Epithelial cell of esophagus (primary cell): ENCODE measurements around the gene SRGAP1.

Experiments used
- DNase-seq: peaks from one replicate; pipeline ENCODE4 v3.0.0; 2010; ENCODE audit warnings: low read depth
- H3K4me3 ChIP-seq: 2 replicates; pipeline ENCODE4 v1.5.1; 2011; ENCODE audit warnings: mild to moderate bottlenecking, low read length, control low read depth
- CTCF ChIP-seq: IDR thresholded peaks from 2 replicates; pipeline ENCODE4 v1.5.1; 2011; ENCODE audit warnings: low read depth, mild to moderate bottlenecking, low read length, control low read depth, inconsistent platforms; ENCODE audit not compliant: insufficient read depth; ENCODE audit errors: missing control alignments

Gene SRGAP1

GRCh38 chr12:63985945-63986344 lies 141.4 kb downstream of the SRGAP1 start:
- H3K4me3 ChIP-seq = no peak overlapping the region
- no peak for TF ChIP-seq CTCF
- DNase-seq = no peak

GRCh38 chr12:63989301-63989845 lies 144.9 kb downstream of the SRGAP1 start:
- no peak for TF ChIP-seq CTCF
- DNase-seq = no peak
- H3K4me3 ChIP-seq = no peak overlapping the region

GRCh38 chr12:63990828-63991547 lies 146.5 kb downstream of the SRGAP1 start:
- no peak for TF ChIP-seq CTCF
- no peak for DNase-seq
- no peak overlapping the region for H3K4me3 ChIP-seq

- no peak overlapping the region for H3K4me3 ChIP-seq
- DNase-seq = no peak
- no peak for TF ChIP-seq CTCF
Measured at GRCh38 chr12:63994704-63995103, 150.2 kb downstream of the SRGAP1 start.

- no peak overlapping the region for H3K4me3 ChIP-seq
- DNase-seq = peak; percentile 44
Measured at GRCh38 chr12:63995512-63995911, 151.0 kb downstream of the SRGAP1 start.

GRCh38 chr12:63996556-63996955 lies 152.1 kb downstream of the SRGAP1 start:
- H3K4me3 ChIP-seq = no peak overlapping the region
- TF ChIP-seq CTCF = no peak
- no peak for DNase-seq

More at GRCh38 chr12:63995512-63995911, 151.0 kb downstream of the SRGAP1 start:
- no peak for TF ChIP-seq CTCF

GRCh38 chr12:63997198-63997597 lies 152.7 kb downstream of the SRGAP1 start:
- peak; percentile 76 for DNase-seq
- TF ChIP-seq CTCF = no peak
- H3K4me3 ChIP-seq = no peak overlapping the region
